ENCODE results near the gene SLC25A31.

DNA sequence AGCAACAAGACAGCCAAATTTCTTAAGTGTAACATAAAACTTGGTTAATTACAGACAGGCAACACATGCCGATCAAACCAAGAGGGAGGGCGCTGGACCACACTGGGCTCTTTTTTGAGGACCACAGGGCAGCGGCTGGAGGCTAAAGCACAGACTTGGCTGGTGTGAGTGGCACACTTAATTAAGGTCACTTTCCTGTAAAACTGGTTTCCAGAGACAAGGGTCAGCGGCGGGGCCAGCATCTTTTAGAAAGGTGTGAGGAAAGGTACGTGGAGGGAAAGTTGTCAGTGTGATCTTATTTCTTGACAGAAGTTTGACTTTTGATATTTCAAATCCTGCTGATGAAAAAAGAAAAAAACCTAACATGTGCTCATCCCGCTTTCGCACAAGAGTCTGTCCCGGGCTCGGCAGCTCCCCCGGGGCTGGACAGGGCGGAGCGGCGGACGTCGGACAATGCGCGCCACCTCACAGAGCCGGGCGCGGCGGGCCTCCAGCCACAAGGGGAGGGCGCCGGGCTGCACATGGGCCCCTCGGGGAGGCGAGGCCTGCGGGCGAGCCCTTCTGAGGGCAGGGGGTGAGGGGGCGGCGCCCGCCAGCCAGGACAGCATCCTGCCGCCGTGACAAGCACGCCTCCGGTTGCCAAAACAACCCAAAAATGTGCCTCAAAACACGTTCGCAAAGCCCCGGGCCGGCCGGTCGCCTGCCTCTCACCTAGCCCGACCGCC, 51.3 kb downstream of the SLC25A31 start:
- no peak for TF ChIP-seq POLR2A (IDR thresholded peaks at IDR 0.05; ENCODE audit: low read depth, low read length)
- no peak for TF ChIP-seq POLR2AphosphoS5 (IDR thresholded peaks at IDR 0.05; ENCODE audit: low read depth, low read length)

Data from GM12892 (cell line).